ENCODE measurements around the gene CYP4F2.
A peak's percentile ranks its signal among the peaks of the same experiment; 100 is the strongest.
"Not testable (repeated sequence)": the region's sequence is repeated elsewhere in the genome, so short reads cannot be mapped to it uniquely, and the experiment has no call there.

The CYP4F2 gene

DNA sequence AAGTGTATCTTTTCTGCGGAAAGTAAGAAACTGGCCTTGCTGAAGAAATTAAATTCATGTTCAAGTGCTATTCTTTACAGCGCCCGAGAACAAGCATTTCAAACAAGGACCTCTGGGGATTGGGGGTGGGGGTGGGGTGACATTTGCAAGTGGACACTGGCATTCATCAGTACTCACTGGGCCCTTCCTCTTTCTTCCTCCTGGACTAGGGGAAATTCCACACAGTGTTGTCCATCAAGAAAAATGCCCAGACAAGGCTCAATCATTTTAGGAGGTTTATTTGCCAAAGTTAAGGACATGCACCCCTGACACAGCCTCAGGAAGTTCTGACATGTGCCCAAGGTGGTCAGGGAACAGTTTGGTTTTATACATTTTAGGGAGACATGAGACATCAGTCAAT is 59.5 kb downstream of the CYP4F2 start:
- no peak overlapping the region for H2BK120ac ChIP-seq (ENCODE audit: low read depth, low read length)
- no peak overlapping the region for H2BK15ac ChIP-seq (ENCODE audit: low read length)
- H2AK5ac ChIP-seq (ENCODE audit: low read depth, low read length), result no peak overlapping the region
- H2AFZ ChIP-seq (ENCODE audit: low read length), result no peak overlapping the region
- no peak overlapping the region for H2BK5ac ChIP-seq (ENCODE audit: low read length)
- no peak overlapping the region for H3K4me3 ChIP-seq (ENCODE audit: low read length in 2 of 2)
- H3K14ac ChIP-seq (ENCODE audit: low read length), result no peak overlapping the region
- H3K27me3 ChIP-seq (ENCODE audit: control insufficient read depth in 3 of 3, insufficient read depth in 3 of 3, low read depth in 1 of 3, low read length in 3 of 3), result peaks cover 0 to 3% (median 0%) of the 10 kb centered on the region in 3 experiments
- no CpG with 5 or more reads among the region's 3 CpGs for WGBS, 2 donors (ENCODE audit: extremely low coverage in 2 of 2, insufficient read length in 2 of 2, insufficient replicate concordance in 1 of 2)
- no peaks in the 10 kb centered on the region for H3K36me3 ChIP-seq (replicated peaks in 1 of 2; ENCODE audit: control insufficient read depth in 2 of 2, insufficient read depth in 2 of 2, low read length in 2 of 2)
- H3K18ac ChIP-seq (ENCODE audit: low read length), result no peak overlapping the region
- H3K9me3 ChIP-seq (replicated peaks in 1 of 2; ENCODE audit: control insufficient read depth in 2 of 2, insufficient read depth in 1 of 2, low read depth in 1 of 2, low read length in 2 of 2), result peaks cover 0 to 3% of the 10 kb centered on the region in 2 donors
- no peak overlapping the region for H4K91ac ChIP-seq (ENCODE audit: low read depth, low read length, poor library complexity)
- H3K4me1 ChIP-seq (ENCODE audit: control insufficient read depth in 2 of 2, insufficient read depth in 1 of 2, low read depth in 1 of 2, low read length in 2 of 2), result no peaks in the 10 kb centered on the region
- no peak overlapping the region for H3K4me2 ChIP-seq (ENCODE audit: insufficient read depth, low read length, poor library complexity, severe bottlenecking)
- H3K79me1 ChIP-seq (ENCODE audit: low read depth, low read length), result no peaks in the 10 kb centered on the region
- H3K23ac ChIP-seq (ENCODE audit: low read depth, low read length, poor library complexity), result no peak overlapping the region
- H4K8ac ChIP-seq (ENCODE audit: low read depth, low read length), result no peak overlapping the region
- H3K4ac ChIP-seq (ENCODE audit: low read length), result no peak overlapping the region
- no peak for DNase-seq (ENCODE audit: low spot score)
- H3K9ac ChIP-seq (ENCODE audit: low read depth, low read length, poor library complexity), result no peak overlapping the region
- H2BK12ac ChIP-seq (ENCODE audit: low read length), result no peak overlapping the region
- no peak overlapping the region for H3K27ac ChIP-seq (replicated peaks; ENCODE audit: low read length)

GRCh38 chr19:15837221-15837731 is 60.6 kb downstream of the CYP4F2 start:
- H3K27me3 ChIP-seq (ENCODE audit: control insufficient read depth in 3 of 3, insufficient read depth in 3 of 3, low read depth in 1 of 3, low read length in 3 of 3), result peaks cover 0 to 8% (median 0%) of the 10 kb centered on the region in 3 experiments
- no peaks in the 10 kb centered on the region for H3K4me1 ChIP-seq (ENCODE audit: control insufficient read depth in 2 of 2, insufficient read depth in 1 of 2, low read depth in 1 of 2, low read length in 2 of 2)
- H3K18ac ChIP-seq (ENCODE audit: low read length), result no peak overlapping the region
- WGBS, 2 donors (ENCODE audit: extremely low coverage in 2 of 2, insufficient read length in 2 of 2, insufficient replicate concordance in 1 of 2), result no CpG with 5 or more reads among the region's 9 CpGs
- no peak overlapping the region for H4K91ac ChIP-seq (ENCODE audit: low read depth, low read length, poor library complexity)
- no peak overlapping the region for H2BK15ac ChIP-seq (ENCODE audit: low read length)
- no peaks in the 10 kb centered on the region for H3K79me1 ChIP-seq (ENCODE audit: low read depth, low read length)
- H3K23ac ChIP-seq (ENCODE audit: low read depth, low read length, poor library complexity), result no peak overlapping the region
- no peak overlapping the region for H2BK12ac ChIP-seq (ENCODE audit: low read length)
- H2AK5ac ChIP-seq (ENCODE audit: low read depth, low read length), result no peak overlapping the region
- H3K36me3 ChIP-seq (replicated peaks in 1 of 2; ENCODE audit: control insufficient read depth in 2 of 2, insufficient read depth in 2 of 2, low read length in 2 of 2), result no peaks in the 10 kb centered on the region
- no peak overlapping the region for H3K4me3 ChIP-seq (ENCODE audit: low read length in 2 of 2)
- H4K8ac ChIP-seq (ENCODE audit: low read depth, low read length), result no peak overlapping the region
- no peak for DNase-seq (ENCODE audit: low spot score)
- H3K27ac ChIP-seq (replicated peaks; ENCODE audit: low read length), result peak overlapping the region; percentile 67
- peaks cover 0 to 2% of the 10 kb centered on the region in 2 donors for H3K9me3 ChIP-seq (replicated peaks in 1 of 2; ENCODE audit: control insufficient read depth in 2 of 2, insufficient read depth in 1 of 2, low read depth in 1 of 2, low read length in 2 of 2)
- no peak overlapping the region for H3K4ac ChIP-seq (ENCODE audit: low read length)
- H2BK5ac ChIP-seq (ENCODE audit: low read length), result no peak overlapping the region
- no peak overlapping the region for H3K9ac ChIP-seq (ENCODE audit: low read depth, low read length, poor library complexity)
- no peak overlapping the region for H3K14ac ChIP-seq (ENCODE audit: low read length)
- H3K4me2 ChIP-seq (ENCODE audit: insufficient read depth, low read length, poor library complexity, severe bottlenecking), result no peak overlapping the region
- H2BK120ac ChIP-seq (ENCODE audit: low read depth, low read length), result no peak overlapping the region
- H2AFZ ChIP-seq (ENCODE audit: low read length), result no peak overlapping the region

DNA sequence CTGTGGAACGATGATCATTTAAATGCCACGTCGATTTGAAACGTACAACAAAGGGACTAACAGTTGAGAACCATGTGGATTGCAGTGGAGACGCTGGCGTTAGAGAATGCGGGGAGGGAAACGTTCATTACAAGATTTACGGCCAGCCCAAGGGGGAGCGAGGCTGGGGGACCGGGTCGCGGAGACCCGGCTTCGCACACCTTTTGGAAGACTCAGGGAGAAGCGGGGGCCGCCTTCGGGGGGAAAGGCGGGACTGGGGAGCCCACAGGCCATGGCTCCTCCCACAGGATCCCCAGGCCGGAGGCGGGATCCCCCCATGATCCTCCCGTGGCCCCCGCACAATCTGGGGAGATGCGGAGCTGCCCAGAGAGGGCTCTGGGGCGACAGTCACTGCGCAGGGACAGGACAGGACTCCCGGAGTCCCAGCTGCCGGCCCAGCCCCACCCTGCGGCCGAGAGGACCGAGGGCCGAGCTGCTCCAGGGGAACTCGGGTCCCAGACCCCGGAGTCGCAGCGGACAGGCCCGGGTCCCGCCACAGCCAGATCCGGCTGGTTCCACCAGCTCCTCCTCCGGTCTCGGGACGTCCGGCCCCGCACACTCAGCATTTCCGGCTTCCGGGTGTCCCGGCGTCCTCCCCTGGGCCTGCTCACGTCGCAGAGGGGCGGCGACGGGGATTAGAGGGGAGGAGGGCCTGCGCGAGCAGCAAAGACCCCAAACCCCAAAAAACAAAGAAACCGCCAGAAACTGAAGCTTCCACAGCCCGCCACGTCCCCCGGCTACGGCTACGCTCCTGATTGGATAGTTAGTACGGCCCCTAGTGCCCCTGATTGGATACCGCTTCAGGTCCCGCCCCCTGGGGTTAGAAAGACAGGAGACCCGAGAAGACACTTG is 61.3 kb downstream of the CYP4F2 start:
- peak overlapping the region; percentile 91 for H3K9ac ChIP-seq (ENCODE audit: low read depth, low read length, poor library complexity)
- H3K36me3 ChIP-seq (replicated peaks in 1 of 2; ENCODE audit: control insufficient read depth in 2 of 2, insufficient read depth in 2 of 2, low read length in 2 of 2), result no peaks in the 10 kb centered on the region
- peak overlapping the region; percentile 96 for H3K27ac ChIP-seq (replicated peaks; ENCODE audit: low read length)
- no peak overlapping the region for H3K4ac ChIP-seq (ENCODE audit: low read length)
- H2AK5ac ChIP-seq (ENCODE audit: low read depth, low read length), result peak overlapping the region; percentile 28
- H3K9me3 ChIP-seq (replicated peaks in 1 of 2; ENCODE audit: control insufficient read depth in 2 of 2, insufficient read depth in 1 of 2, low read depth in 1 of 2, low read length in 2 of 2), result peaks cover 0 to 2% of the 10 kb centered on the region in 2 donors
- peak overlapping the region; percentile 71 for H3K14ac ChIP-seq (ENCODE audit: low read length)
- H3K4me1 ChIP-seq (ENCODE audit: control insufficient read depth in 2 of 2, insufficient read depth in 1 of 2, low read depth in 1 of 2, low read length in 2 of 2), result no peaks in the 10 kb centered on the region
- H4K91ac ChIP-seq (ENCODE audit: low read depth, low read length, poor library complexity), result no peak overlapping the region
- H4K8ac ChIP-seq (ENCODE audit: low read depth, low read length), result no peak overlapping the region
- peak overlapping the region; percentile 93 for H3K23ac ChIP-seq (ENCODE audit: low read depth, low read length, poor library complexity)
- peak overlapping the region; percentile 43 for H3K4me2 ChIP-seq (ENCODE audit: insufficient read depth, low read length, poor library complexity, severe bottlenecking)
- peak overlapping the region; percentile 17 for H2BK15ac ChIP-seq (ENCODE audit: low read length)
- DNase-seq (ENCODE audit: low spot score), result peak; percentile 87
- H3K27me3 ChIP-seq (ENCODE audit: control insufficient read depth in 3 of 3, insufficient read depth in 3 of 3, low read depth in 1 of 3, low read length in 3 of 3), result peaks cover 0 to 14% (median 0%) of the 10 kb centered on the region in 3 experiments
- no CpG with 5 or more reads among the region's 65 CpGs for WGBS, 2 donors (ENCODE audit: extremely low coverage in 2 of 2, insufficient read length in 2 of 2, insufficient replicate concordance in 1 of 2)
- no peak overlapping the region for H2BK120ac ChIP-seq (ENCODE audit: low read depth, low read length)
- peak overlapping the region; percentile 94 for H3K18ac ChIP-seq (ENCODE audit: low read length)
- H2BK5ac ChIP-seq (ENCODE audit: low read length), result peak overlapping the region; percentile 66
- no peaks in the 10 kb centered on the region for H3K79me1 ChIP-seq (ENCODE audit: low read depth, low read length)
- peak overlapping the region in 1 of 2 donors; percentile 88 for H3K4me3 ChIP-seq (ENCODE audit: low read length in 2 of 2)
- no peak overlapping the region for H2BK12ac ChIP-seq (ENCODE audit: low read length)
- no peak overlapping the region for H2AFZ ChIP-seq (ENCODE audit: low read length)

- not testable (repeated sequence) for H2AFZ ChIP-seq (ENCODE audit: low read length); H3K4ac ChIP-seq (ENCODE audit: low read length); H3K9me3 ChIP-seq (replicated peaks in 1 of 2; ENCODE audit: control insufficient read depth in 2 of 2, insufficient read depth in 1 of 2, low read depth in 1 of 2, low read length in 2 of 2); DNase-seq (ENCODE audit: low spot score); H3K79me1 ChIP-seq (ENCODE audit: low read depth, low read length); H3K18ac ChIP-seq (ENCODE audit: low read length); H3K23ac ChIP-seq (ENCODE audit: low read depth, low read length, poor library complexity); H4K91ac ChIP-seq (ENCODE audit: low read depth, low read length, poor library complexity); H2BK15ac ChIP-seq (ENCODE audit: low read length); H3K36me3 ChIP-seq (replicated peaks in 1 of 2; ENCODE audit: control insufficient read depth in 2 of 2, insufficient read depth in 2 of 2, low read length in 2 of 2); H2BK12ac ChIP-seq (ENCODE audit: low read length); H4K8ac ChIP-seq (ENCODE audit: low read depth, low read length); H3K4me1 ChIP-seq (ENCODE audit: control insufficient read depth in 2 of 2, insufficient read depth in 1 of 2, low read depth in 1 of 2, low read length in 2 of 2); H2BK120ac ChIP-seq (ENCODE audit: low read depth, low read length); H2AK5ac ChIP-seq (ENCODE audit: low read depth, low read length); H3K14ac ChIP-seq (ENCODE audit: low read length); H3K9ac ChIP-seq (ENCODE audit: low read depth, low read length, poor library complexity); H2BK5ac ChIP-seq (ENCODE audit: low read length)
- H3K4me3 ChIP-seq (ENCODE audit: low read length in 2 of 2), result peak overlapping the region in 1 of 2 donors; percentile 88
- peak overlapping the region; percentile 43 for H3K4me2 ChIP-seq (ENCODE audit: insufficient read depth, low read length, poor library complexity, severe bottlenecking)
- H3K27ac ChIP-seq (replicated peaks; ENCODE audit: low read length), result peak overlapping the region; percentile 96
- no CpG with 5 or more reads among the region's 11 CpGs for WGBS, 2 donors (ENCODE audit: extremely low coverage in 2 of 2, insufficient read length in 2 of 2, insufficient replicate concordance in 1 of 2)
- peaks cover 0 to 18% (median 0%) of the 10 kb centered on the region in 3 experiments for H3K27me3 ChIP-seq (ENCODE audit: control insufficient read depth in 3 of 3, insufficient read depth in 3 of 3, low read depth in 1 of 3, low read length in 3 of 3)
Observed at GRCh38 chr19:15835565-15836329, 62.1 kb downstream of the CYP4F2 start.

All from neuronal stem cell (in vitro differentiated cells).